Stomach smooth muscle (tissue), 2 donors: ENCODE measurements around the gene CUL2.

ENCODE experiments used
- H3K27ac ChIP-seq: one replicate; pipeline ENCODE4 v1.7.0; 2013; ENCODE audit warnings: mild to moderate bottlenecking, low read length, inconsistent platforms
- H3K27me3 ChIP-seq, 2 donors: one replicate each; pipeline ENCODE4 v1.7.0; 2013; ENCODE audit warnings: low read length in 2 of 2; ENCODE audit not compliant: insufficient read depth in 2 of 2, control insufficient read depth in 1 of 2
- H3K36me3 ChIP-seq, 2 donors: one replicate each; pipeline ENCODE4 v1.7.0; 2013; ENCODE audit warnings: low read length in 2 of 2; ENCODE audit not compliant: control insufficient read depth in 2 of 2, insufficient read depth in 2 of 2
- H3K4me1 ChIP-seq: one replicate; pipeline ENCODE4 v1.7.0; 2013; ENCODE audit warnings: low read length; ENCODE audit not compliant: control insufficient read depth, insufficient read depth
- H3K4me3 ChIP-seq, 2 donors: one replicate each; pipeline ENCODE4 v1.7.0; 2013; ENCODE audit warnings: low read length in 2 of 2
- H3K9ac ChIP-seq, 2 donors: one replicate each; pipeline ENCODE4 v1.7.0; 2013; ENCODE audit warnings: low read length in 2 of 2, mild to moderate bottlenecking in 1 of 2
- H3K9me3 ChIP-seq, 2 donors: one replicate each; pipeline ENCODE4 v1.7.0; 2013; ENCODE audit warnings: low read length in 2 of 2; ENCODE audit not compliant: control insufficient read depth in 2 of 2
- donor health status: healthy.
- donor health status: Pancreatic carcinoma.

The CUL2 gene

GRCh38 chr10:35090162-35090954, at the start of gene CUL2:
TSS of gene CUL2 (minus strand) at chr10:35090341. CDS start at chr10:35071317, 19,024 bp downstream.
- no peaks in the 10 kb centered on the region for H3K9me3 ChIP-seq
- H3K9ac ChIP-seq = peak within 1 kb of the TSS; percentile 58 to 83
- H3K27ac ChIP-seq = peak within 1 kb of the TSS; percentile 87
- H3K27me3 ChIP-seq = no peaks in the 10 kb centered on the region
- peak within 1 kb of the TSS; percentile 94 to 98 for H3K4me3 ChIP-seq
- peaks cover 22% of the 10 kb centered on the region for H3K4me1 ChIP-seq
- H3K36me3 ChIP-seq = no peaks in the 10 kb centered on the region

GRCh38 chr10:35136263-35136815, 46.2 kb upstream of the CUL2 start:
- no peaks in the 10 kb centered on the region for H3K4me1 ChIP-seq
- no peak overlapping the region for H3K9ac ChIP-seq
- no peaks in the 10 kb centered on the region for H3K36me3 ChIP-seq
- H3K9me3 ChIP-seq = no peaks in the 10 kb centered on the region
- no peaks in the 10 kb centered on the region for H3K27me3 ChIP-seq
- no peak overlapping the region for H3K4me3 ChIP-seq
- H3K27ac ChIP-seq = no peak overlapping the region

- Histone ChIP-seq H3K9ac (no peak overlapping the region), H3K27ac (no peak overlapping the region)
Observed at GRCh38 chr10:35135861-35136260, 45.7 kb upstream of the CUL2 start.

GRCh38 chr10:35133586-35133985, 43.4 kb upstream of the CUL2 start:
- H3K9me3 ChIP-seq = no peaks in the 10 kb centered on the region
- H3K9ac ChIP-seq = no peak overlapping the region
- H3K4me1 ChIP-seq = no peaks in the 10 kb centered on the region
- no peak overlapping the region for H3K4me3 ChIP-seq
- no peak overlapping the region for H3K27ac ChIP-seq
- no peaks in the 10 kb centered on the region for H3K36me3 ChIP-seq
- H3K27me3 ChIP-seq = no peaks in the 10 kb centered on the region

More at GRCh38 chr10:35135861-35136260, 45.7 kb upstream of the CUL2 start:
- Histone ChIP-seq H3K4me1 (no peaks in the 10 kb centered on the region), H3K27me3 (no peaks in the 10 kb centered on the region), H3K9me3 (no peaks in the 10 kb centered on the region), H3K4me3 (no peak overlapping the region), H3K36me3 (no peaks in the 10 kb centered on the region)

GRCh38 chr10:35132727-35133126, 42.6 kb upstream of the CUL2 start:
- Histone ChIP-seq H3K27ac (no peak overlapping the region), H3K9ac (no peak overlapping the region), H3K36me3 (no peaks in the 10 kb centered on the region), H3K4me3 (no peak overlapping the region), H3K4me1 (no peaks in the 10 kb centered on the region), H3K27me3 (no peaks in the 10 kb centered on the region), H3K9me3 (no peaks in the 10 kb centered on the region)

- no peak overlapping the region for H3K4me3 ChIP-seq
- H3K36me3 ChIP-seq = no peaks in the 10 kb centered on the region
- no peak overlapping the region for H3K27ac ChIP-seq
- no peak overlapping the region for H3K9ac ChIP-seq
- no peaks in the 10 kb centered on the region for H3K27me3 ChIP-seq
- H3K4me1 ChIP-seq = no peaks in the 10 kb centered on the region
- H3K9me3 ChIP-seq = no peaks in the 10 kb centered on the region
Observed at GRCh38 chr10:35130663-35131062, 40.5 kb upstream of the CUL2 start.

- H3K9me3 ChIP-seq = no peaks in the 10 kb centered on the region
- no peaks in the 10 kb centered on the region for H3K36me3 ChIP-seq
- H3K4me1 ChIP-seq = no peaks in the 10 kb centered on the region
- no peak overlapping the region for H3K4me3 ChIP-seq
- H3K9ac ChIP-seq = no peak overlapping the region
- H3K27me3 ChIP-seq = no peaks in the 10 kb centered on the region
- H3K27ac ChIP-seq = no peak overlapping the region
Observed at GRCh38 chr10:35129185-35129674, 39.1 kb upstream of the CUL2 start.

GRCh38 chr10:35127289-35127891, 37.2 kb upstream of the CUL2 start:
- Histone ChIP-seq H3K9ac (peak overlapping the region; percentile 90 to 99), H3K9me3 (no peaks in the 10 kb centered on the region), H3K27ac (peak overlapping the region; percentile 100), H3K4me3 (peak overlapping the region; percentile 69 to 93), H3K36me3 (no peaks in the 10 kb centered on the region), H3K27me3 (no peaks in the 10 kb centered on the region), H3K4me1 (no peaks in the 10 kb centered on the region)

- Histone ChIP-seq H3K4me1 (no peaks in the 10 kb centered on the region), H3K4me3 (peak within 1 kb of the TSS; percentile 69 to 93)
Observed at GRCh38 chr10:35126530-35127288, 36.6 kb upstream of the CUL2 start, which contains the start of gene CREM. TSS of gene CREM (plus strand) at chr10:35126846. CDS start at chr10:35137836, 10,990 bp downstream.

GRCh38 chr10:35126062-35126529, 36.0 kb upstream of the CUL2 start:
- no peaks in the 10 kb centered on the region for H3K27me3 ChIP-seq
- H3K4me3 ChIP-seq = peak overlapping the region in 1 of 2 donors; percentile 93
- H3K36me3 ChIP-seq = no peaks in the 10 kb centered on the region
- H3K27ac ChIP-seq = peak overlapping the region; percentile 100
- H3K9me3 ChIP-seq = no peaks in the 10 kb centered on the region
- H3K4me1 ChIP-seq = no peaks in the 10 kb centered on the region
- H3K9ac ChIP-seq = peak overlapping the region; percentile 23 to 79

More at GRCh38 chr10:35126530-35127288, 36.6 kb upstream of the CUL2 start, which contains the start of gene CREM:
- H3K27me3 ChIP-seq = no peaks in the 10 kb centered on the region
- H3K9me3 ChIP-seq = no peaks in the 10 kb centered on the region
- peak within 1 kb of the TSS; percentile 100 for H3K27ac ChIP-seq
- H3K9ac ChIP-seq = peak within 1 kb of the TSS; percentile 90 to 99
- H3K36me3 ChIP-seq = no peaks in the 10 kb centered on the region
